GM12864 (cell line): ENCODE results near the gene ZSWIM6.

Experiments used
- DNase-seq: peaks from one replicate; pipeline ENCODE4 v3.0.0-alpha.2; 2011; ENCODE audit warnings: low read depth
- H3K4me3 ChIP-seq: 2 replicates; pipeline ENCODE4 v1.5.1; 2011; ENCODE audit warnings: mild to moderate bottlenecking, low read depth, low read length, control low read depth
- TF ChIP-seq, protein P1 (sequence below): IDR thresholded peaks from 2 replicates; pipeline ENCODE4 v1.5.1; 2011; ENCODE audit warnings: low read depth, mild to moderate bottlenecking, moderate library complexity, low read length, control low read depth, inconsistent platforms; ENCODE audit errors: missing control alignments

The ZSWIM6 gene

GRCh38 chr5:61349935-61350334, 17.9 kb downstream of the ZSWIM6 start:
- H3K4me3 ChIP-seq: no peak overlapping the region
- no peak for DNase-seq
- TF ChIP-seq, protein P1, sequence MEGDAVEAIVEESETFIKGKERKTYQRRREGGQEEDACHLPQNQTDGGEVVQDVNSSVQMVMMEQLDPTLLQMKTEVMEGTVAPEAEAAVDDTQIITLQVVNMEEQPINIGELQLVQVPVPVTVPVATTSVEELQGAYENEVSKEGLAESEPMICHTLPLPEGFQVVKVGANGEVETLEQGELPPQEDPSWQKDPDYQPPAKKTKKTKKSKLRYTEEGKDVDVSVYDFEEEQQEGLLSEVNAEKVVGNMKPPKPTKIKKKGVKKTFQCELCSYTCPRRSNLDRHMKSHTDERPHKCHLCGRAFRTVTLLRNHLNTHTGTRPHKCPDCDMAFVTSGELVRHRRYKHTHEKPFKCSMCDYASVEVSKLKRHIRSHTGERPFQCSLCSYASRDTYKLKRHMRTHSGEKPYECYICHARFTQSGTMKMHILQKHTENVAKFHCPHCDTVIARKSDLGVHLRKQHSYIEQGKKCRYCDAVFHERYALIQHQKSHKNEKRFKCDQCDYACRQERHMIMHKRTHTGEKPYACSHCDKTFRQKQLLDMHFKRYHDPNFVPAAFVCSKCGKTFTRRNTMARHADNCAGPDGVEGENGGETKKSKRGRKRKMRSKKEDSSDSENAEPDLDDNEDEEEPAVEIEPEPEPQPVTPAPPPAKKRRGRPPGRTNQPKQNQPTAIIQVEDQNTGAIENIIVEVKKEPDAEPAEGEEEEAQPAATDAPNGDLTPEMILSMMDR: no peak

DNA sequence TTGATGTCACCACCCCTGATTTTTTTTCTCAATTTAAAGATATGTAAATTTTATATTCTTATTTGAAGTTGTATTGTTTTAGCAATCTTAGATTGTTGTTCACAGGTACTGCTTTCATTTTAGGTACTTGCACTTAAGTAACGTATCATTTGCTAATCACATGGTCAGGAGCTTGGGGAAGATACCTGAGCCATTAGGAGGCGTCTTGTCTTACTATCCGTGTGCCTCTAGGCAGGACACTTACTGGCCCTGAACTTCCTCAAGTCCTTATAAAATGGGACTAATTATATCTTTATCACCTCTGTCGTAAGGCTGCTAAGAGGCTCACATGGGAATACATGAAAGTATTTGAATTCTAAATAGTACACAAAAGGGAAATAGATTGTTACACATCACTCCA, 18.5 kb downstream of the ZSWIM6 start:
- TF ChIP-seq, protein P1: no peak
- no peak for DNase-seq
- H3K4me3 ChIP-seq: no peak overlapping the region

DNA sequence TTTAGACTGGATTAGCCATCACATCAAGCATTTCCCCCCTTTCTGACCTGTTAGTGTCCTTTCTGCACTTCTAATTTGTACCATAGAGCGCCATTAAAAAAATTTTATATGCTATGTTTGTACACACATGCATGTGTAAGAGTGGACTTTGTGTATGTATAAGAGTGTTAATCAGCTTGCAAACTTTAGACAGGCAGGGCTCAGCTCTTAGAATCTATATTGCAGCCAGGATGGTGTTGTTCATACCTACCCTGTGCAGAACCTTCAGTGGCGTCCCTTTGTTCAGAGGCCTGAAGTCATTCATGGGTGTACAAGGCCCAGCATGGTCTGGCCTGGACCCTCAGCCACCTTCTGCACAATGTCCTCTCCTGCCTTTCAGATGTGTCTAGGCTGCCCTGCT, 19.7 kb downstream of the ZSWIM6 start:
- TF ChIP-seq, protein P1: no peak
- DNase-seq: no peak

GRCh38 chr5:61352180-61352579, 20.1 kb downstream of the ZSWIM6 start:
- no peak for DNase-seq
- TF ChIP-seq, protein P1: no peak

More for the DNA sequence above, 19.7 kb downstream of the ZSWIM6 start:
- no peak overlapping the region for H3K4me3 ChIP-seq

GRCh38 chr5:61352612-61353156, 20.6 kb downstream of the ZSWIM6 start:
- TF ChIP-seq, protein P1: no peak
- no peak overlapping the region for H3K4me3 ChIP-seq
- DNase-seq: no peak

More at GRCh38 chr5:61352180-61352579, 20.1 kb downstream of the ZSWIM6 start:
- no peak overlapping the region for H3K4me3 ChIP-seq

GRCh38 chr5:61353293-61353692, 21.2 kb downstream of the ZSWIM6 start:
- H3K4me3 ChIP-seq: no peak overlapping the region
- DNase-seq: no peak
- TF ChIP-seq, protein P1: no peak

GRCh38 chr5:61354199-61354598, 22.1 kb downstream of the ZSWIM6 start:
- no peak for DNase-seq
- H3K4me3 ChIP-seq: no peak overlapping the region
- TF ChIP-seq, protein P1: no peak
